GM18907 (cell line): ENCODE data around the gene MCF2L.

Experiments used
- ATAC-seq: cut with Tn5 transposase; IDR thresholded peaks from one replicate; pipeline ENCODE4 v1.9.1; 2021; ENCODE audit warnings: mild to moderate bottlenecking, moderate library complexity; ENCODE audit not compliant: unreplicated experiment

MCF2L gene

DNA sequence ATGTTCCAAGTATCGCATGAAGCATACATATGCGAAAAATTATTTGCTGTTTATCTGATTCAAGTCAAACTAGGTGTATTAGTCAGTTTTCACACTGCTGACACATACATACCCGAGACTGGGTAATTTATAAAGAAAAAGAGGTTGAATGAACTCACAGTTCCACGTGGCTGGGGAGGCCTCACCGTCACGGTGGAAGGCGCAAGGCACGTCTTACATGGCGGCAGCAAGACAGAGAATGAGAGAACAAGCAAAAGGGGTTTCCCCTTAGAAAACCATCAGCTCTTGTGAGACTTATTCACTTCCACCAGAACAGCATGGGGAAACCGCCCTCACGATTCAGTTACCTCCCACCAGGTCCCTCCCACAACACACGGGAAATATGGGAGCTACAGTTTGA, 176.5 kb downstream of the MCF2L start:
- no peak for ATAC-seq

DNA sequence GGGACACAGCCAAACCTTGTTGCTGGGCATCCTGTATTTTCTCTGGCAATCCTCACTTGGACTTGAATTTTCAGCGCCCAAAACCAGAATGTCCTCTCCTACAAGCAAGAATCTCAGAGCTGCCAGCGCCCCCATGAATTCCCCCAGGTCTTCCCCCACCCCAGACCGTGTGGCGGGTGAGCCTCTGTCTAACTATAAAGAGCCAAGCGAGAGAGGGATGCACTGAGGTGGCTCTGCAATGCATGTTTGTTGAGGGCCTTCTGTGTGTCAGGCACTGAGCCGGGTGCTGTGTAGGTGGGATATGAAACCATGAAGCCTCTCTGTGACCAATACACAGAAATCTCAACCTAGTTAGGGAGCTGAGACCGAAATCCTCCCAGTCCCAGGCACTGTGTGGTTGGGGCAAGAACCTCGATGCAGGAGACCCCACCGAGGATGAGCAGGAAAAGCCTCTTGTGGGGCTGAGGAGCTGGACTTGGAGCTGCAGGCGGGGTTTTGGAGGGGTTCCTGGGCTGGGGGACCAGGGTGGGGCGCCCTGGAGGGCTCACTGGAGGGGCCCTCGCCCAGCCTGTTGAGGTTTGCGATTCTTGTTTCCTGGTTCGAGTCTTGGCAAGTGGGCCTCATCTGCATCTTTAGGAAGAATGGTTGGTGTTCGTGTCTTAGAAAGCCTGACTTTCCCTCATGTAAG, 177.0 kb downstream of the MCF2L start:
- ATAC-seq: no peak

DNA sequence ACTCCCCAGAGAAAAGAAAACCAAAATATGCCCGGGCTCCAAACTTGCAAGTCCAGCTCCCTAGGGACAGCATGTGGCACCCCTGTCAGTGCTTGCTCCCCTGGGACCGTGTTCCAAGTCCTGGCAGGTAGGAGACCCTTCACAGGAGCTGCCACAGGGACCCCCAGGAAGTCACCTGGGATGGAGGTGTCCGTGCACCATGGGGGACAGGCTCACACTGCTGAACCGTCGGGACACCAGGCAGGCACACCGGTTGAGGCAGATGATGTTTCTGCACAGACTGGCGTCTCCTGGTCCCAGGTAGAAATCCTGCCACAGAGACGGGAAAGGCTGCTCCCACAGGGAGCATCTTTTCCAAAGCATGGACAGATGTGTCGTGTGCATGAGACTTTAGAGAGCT, 177.7 kb downstream of the MCF2L start:
- no peak for ATAC-seq

DNA sequence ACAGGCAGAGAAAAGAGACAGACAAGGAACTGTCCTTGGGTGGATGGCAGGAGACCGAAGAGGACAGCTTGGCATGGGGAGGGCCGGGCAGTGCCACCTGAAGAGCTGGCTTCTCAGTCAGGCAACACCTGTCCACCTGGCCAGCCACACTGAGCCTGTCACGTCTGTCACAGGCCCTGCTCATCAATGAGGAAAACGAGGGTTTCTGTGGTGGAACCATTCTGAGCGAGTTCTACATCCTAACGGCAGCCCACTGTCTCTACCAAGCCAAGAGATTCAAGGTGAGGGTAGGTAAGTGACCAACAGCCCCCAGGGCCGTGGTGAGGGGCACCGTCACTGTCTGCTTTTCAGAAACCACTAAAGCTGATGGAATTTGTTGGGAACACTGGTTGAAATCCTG, 178.2 kb downstream of the MCF2L start:
- no peak for ATAC-seq

DNA sequence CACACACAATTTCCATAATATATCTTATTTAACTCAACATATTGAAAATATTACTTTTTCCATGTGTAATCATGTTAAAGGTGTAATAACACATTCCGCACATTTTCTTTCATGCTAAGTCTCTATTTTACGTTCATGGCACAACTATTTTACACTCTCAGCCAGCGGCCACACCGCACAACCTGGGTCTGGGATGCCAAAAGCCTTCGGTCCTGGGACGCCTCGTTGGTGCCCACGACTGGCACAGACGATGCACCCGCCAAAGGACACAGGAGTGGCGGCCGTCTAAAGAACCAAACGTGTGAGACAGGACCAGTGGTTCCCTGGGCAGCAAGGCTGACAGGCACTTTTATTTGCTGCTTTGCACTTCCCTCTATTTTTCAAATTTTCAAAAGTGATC, 179.4 kb downstream of the MCF2L start:
- no peak for ATAC-seq

DNA sequence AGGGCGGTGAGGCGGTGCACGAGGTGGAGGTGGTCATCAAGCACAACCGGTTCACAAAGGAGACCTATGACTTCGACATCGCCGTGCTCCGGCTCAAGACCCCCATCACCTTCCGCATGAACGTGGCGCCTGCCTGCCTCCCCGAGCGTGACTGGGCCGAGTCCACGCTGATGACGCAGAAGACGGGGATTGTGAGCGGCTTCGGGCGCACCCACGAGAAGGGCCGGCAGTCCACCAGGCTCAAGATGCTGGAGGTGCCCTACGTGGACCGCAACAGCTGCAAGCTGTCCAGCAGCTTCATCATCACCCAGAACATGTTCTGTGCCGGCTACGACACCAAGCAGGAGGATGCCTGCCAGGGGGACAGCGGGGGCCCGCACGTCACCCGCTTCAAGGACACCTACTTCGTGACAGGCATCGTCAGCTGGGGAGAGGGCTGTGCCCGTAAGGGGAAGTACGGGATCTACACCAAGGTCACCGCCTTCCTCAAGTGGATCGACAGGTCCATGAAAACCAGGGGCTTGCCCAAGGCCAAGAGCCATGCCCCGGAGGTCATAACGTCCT, 180.0 kb downstream of the MCF2L start:
- no peak for ATAC-seq
